ENCODE results near the gene LARGE2.

Gene LARGE2

DNA sequence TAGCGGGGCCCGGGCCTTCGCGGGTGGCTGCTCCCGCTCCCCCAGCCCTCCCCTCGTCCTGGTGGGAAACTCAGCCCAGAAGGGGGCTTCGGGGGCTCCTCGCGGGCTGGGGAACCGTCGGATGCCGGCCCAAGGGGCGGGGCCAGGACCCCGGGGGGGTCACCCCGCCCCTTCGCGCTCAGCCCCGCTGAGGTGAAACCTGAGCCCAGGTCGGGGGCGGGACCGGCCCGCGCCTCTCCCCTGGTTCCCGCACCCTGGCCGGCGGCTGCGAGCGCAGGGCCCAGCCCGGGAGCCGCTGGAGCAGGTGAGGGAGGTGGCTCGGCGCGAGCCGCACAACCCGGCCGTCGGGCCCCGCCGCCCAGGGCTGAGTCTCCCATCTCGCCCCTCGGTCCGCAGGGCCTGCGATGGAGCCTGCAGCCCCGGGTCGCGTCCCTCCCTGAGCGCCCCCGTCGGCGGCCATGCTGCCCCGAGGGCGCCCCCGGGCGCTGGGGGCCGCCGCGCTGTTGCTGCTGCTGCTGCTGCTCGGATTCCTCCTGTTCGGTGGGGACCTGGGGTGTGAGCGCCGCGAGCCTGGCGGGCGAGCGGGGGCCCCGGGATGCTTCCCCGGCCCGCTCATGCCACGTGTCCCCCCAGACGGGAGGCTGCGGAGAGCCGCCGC, at the start of gene LARGE2:
TSS of gene LARGE2 (plus strand) at position 232 of the 658 bp plus-strand sequence. CDS start at position 459, 227 bp downstream.
- no peak for DNase-seq (ENCODE audit: low read depth)

DNA sequence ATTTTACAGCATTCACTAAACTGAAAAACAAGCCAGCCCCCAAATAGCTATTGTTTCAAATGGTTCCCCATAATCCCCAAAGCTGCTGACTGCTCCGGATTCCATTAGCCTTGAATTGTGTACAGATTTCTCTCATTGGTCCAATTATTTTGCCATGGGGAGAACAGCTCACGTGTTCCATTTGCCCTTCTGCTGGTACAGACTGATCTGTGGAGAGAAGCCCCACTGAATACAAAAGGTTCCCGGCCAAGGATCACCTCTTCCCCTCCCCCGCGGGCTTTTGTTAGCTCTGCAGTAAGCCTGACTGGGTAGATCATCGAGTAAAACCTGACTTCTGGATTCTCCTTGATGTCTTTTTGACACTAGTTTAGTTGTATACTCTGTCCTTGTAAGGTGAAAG, 46.1 kb upstream of the LARGE2 start:
- DNase-seq (ENCODE audit: low read depth), result no peak

DNA sequence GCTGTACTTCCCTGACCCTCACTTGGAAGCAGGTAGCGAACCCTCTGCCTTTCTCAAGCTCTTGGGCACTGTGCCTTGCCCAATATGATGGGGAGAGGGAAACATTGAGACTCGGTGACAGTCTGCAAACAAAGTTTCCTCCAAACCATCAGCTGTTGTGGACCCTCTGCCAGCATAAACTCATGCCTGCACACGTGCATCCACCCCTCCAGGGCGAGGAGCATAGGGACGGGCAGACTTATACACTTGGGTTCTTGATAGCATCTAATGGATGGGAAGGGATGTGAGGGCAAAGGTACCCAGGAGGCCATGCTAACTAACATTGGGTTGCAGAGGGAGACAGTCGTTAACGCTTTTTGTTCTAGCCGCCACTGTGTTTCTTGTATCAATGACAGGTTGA, 45.2 kb upstream of the LARGE2 start:
- no peak for DNase-seq (ENCODE audit: low read depth)

DNA sequence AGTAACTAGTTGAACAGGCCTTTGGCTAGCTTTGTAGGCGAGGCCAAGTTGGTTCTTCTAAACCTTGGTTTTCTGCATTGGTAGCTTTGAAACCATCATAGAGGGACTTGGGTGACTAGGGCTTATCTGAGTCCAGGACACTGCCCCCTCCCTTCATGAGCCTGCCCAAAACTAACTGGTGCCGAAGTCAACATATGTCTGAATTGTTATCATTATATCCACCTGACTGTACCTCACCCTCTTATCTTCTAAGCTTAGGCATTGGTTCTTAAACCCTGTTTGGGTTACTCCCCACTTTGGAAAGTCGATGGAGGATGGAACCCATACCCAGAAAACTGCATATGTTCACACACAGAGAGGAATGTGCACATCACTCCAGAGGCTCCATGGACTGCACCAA, 44.6 kb upstream of the LARGE2 start:
- DNase-seq (ENCODE audit: low read depth), result no peak

DNA sequence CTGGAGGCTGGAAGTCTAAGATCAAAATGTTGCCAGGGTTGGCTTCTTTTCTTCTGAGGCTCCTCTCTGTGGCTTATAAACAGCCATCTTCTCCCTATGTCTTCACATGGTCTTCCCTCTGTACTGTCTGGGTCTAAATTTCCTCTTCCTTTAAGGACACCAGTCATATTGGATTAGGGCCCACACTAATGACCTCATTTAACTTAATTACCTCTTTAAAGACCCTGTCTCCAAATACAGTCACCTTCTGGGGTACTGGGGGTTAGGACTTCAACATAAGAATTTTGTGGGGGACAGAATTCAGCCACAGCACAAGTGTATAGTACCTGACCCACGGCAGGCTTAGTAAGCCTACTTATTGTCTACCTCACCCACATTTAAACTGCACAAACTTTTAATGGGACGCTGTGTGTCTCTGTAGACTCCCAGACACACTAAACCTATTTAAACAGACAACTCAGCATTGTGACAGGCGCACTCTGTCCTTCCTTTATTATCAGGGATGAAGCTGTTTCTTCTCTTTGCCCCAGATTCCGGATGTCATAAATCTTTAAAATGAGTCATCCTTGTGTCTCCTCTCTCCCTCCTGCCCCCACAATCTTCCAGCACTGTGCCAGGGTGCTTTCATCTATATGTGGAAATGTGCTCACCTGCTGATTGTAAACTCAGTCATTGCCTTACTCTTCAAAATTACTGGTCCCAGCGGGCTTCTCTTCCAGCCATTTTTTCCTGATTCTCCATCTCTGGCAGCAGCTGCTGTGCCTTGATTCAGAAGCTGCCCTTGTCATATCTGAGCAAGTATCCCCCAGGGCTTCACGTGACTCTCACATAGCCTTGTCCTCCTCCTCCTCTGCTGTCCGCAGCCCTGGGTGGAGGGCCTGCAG, 42.4 kb upstream of the LARGE2 start:
- no peak for DNase-seq (ENCODE audit: low read depth)

DNA sequence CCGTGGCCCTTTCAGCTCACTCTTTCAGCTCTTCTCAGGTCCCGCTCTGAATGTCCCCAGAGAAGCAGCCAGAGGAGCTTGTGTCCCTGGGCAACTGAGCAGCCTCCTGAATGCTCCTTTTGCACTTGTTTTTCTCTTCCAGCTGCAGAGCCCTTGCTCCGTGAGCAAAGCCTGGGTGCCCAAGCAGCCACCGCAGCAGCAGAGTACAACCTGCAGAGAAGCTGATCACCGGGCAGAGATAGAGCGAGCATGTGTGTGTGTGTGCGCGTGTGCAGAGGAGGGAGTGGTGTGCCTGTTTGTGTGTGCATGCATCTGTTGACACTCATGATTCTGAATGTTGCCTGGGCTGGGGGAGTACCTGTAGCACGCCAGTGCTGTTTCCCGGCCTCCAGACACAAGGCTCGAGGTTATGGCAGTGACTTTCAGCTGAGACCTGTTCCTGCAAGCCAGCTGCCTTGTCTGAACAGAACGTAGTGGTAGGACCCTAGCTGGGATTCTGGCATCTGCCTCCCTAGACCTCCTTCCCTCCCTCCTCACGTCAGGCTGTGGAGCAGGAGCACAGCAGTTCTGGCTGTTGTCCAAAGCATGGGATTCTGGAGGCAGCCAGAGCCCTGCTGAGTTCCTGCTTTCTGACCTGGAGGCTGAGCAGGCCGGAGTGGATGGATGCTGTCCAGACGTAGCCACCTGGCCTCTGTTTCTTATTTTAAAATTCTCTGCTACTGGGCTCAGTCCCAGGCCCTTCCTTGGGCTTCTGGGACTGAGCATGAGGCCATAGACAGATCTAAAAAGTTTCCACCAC, 41.5 kb upstream of the LARGE2 start:
- DNase-seq (ENCODE audit: low read depth), result no peak

DNA sequence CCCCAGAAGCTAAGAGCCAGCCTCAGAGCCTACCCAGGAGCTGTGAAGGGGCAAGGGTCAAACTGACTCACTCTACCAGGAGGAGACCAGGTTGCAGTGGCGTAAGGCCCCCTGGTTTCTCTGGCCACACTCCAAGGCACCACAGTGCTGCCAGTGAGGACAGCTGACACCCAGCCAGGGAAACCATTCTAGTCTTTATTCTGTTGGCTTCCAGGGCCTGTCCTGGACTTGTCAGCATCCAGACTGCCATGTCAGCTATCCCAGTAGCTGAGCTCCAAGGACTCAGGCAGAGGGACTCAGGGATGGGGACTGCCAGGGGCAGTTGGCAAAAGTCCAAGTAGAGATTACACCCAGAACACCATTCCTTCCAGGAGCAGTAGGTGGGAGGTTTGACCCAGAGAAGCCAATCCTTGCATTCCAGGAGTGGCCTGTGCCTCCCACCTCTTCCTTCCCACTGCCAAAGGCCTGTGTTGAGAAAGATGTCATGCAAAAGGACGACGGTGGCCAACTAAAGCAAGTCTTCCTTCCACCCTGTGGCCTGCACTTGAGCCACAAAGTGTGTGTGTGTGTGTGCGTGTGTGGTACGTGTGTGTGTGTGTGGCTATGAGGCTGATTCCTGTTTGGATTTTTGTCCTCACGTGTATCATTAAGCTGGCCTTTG, 40.6 kb upstream of the LARGE2 start:
- no peak for DNase-seq (ENCODE audit: low read depth)

DNA sequence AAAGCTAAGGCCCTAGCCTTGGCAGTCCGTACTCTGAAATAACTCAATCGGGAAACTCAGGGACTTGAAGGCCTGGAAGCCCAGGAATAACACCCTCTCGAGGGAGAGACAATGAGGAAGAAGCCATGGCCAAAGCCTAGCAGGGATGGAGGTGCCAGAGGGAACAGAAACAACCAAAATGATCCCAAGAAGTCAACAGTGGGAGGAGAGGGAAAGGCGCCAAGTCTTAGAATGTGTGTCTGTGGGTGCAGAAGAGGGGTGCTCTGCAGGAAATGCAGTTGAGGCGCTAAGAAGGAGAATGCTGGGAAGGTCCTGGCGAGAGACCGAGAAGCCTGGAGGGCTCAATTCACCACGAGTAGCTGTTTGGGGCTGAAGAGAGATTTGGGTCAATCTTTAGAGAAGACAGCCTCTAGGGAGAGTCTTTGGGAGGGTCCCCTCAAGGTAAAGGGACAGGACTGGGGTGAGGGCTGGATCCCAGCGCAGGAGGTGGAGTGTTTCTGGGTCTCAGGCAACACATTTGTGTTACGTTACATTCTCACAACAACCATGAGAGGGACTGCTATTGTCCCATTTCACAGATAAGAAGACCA, 37.8 kb upstream of the LARGE2 start:
- DNase-seq (ENCODE audit: low read depth), result no peak

DNA sequence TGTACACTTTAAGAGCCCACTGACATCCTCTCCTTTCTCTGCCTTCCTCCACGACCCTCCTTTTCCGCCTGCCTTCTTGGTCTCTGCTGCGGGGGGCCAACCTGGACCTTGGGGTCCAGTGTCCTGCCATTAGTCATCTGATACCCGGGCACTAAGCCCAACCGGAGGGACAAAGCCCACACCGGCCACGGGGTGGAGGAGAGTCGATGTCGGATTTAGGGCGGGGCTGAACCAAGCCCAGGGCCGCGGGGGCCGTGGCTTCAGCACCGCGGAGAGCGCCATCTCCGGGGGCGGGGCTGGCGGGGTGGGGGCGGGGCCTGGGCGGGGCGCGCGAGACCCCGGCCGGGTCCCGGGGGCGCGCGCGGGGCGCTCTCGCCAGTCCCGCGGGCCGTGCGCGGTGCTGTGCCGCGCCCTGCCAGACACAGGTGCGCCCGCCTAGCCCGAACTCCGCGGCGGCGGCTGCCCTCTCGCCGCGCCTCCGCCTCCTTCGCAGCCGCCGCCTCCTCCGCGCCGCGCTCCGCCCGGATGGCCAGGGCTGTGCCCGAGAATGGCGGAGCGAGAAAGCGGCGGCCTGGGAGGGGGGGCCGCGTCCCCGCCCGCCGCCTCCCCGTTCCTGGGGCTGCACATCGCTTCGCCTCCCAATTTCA, 37.1 kb upstream of the LARGE2 start, which contains the start of gene MAPK8IP1:
TSS of gene MAPK8IP1 (plus strand) at position 378 of the 647 bp plus-strand sequence. CDS start at position 548, 170 bp downstream.
- DNase-seq (ENCODE audit: low read depth), result no peak

DNA sequence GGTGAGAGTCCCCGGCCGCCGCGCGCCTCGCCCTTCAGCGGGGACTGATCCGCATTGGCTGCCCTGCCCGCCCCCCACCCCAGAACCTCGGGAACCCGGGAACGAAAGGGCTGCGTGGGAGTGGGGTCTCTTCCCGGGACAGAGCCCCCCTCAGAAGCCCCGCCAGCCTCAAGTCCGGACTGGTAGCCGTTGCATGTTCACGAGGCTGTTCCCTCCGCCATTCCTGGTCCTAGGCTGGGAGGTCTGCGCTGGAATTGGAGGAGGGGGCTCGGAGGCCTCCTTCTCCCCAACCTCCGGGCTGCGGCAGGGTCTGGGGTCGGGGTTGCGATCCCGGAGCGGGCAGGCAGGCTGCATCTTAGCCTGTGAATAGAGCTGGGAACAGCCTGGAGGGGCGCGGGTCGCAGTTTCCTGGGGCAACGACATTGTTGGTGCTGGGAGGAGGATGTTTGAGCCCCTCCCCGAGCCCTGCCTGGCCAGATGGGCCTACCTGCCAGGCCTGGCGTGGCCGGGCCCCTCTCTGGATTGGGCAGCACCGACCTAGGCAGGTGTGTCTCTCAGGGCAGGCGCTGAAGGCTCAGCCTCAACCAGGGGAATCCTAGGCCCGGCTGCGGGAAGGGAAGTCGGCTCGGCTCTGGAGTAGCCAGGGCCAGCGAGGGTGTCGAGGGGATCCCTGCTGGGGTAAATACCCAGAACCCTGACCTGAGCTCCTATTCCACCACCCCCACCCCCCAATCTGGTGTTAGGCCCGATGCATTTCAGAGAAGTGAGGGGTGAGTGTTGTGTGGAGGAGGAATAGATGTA, 36.3 kb upstream of the LARGE2 start:
- DNase-seq (ENCODE audit: low read depth), result no peak

DNA sequence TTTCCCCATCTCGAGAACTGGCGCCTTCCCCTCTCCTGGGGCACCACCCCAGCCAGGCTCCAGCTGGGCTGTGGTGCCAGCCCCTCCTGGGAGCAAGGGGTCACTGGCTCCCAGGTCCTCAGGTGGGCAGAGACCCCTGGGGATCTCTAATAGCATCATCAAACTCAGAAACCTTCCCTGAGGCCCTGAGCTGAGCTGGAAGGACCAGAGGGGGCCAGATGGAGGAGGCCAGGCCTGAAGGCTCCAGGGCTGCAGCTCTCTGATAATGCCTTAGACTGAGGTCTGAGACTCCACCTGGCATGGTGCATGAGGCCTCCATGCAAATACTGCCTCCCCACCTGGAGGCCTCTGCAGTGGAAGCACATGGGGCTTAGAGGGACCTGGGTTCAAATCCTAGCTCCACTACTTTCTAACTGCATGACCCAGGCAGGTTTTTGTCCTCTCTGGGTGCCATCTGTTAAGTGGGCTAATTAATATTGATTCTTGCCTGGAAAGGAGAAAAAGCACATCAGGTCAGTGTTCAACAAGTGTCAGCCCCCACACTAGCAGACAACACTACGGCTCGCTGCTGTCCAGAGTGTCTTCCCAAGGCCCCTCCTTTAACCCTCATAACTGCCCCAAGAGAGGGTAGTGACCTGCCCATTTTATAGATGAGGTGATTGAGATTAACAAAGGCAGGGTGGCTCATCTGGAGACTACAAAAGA, 35.5 kb upstream of the LARGE2 start:
- DNase-seq (ENCODE audit: low read depth), result no peak

DNA sequence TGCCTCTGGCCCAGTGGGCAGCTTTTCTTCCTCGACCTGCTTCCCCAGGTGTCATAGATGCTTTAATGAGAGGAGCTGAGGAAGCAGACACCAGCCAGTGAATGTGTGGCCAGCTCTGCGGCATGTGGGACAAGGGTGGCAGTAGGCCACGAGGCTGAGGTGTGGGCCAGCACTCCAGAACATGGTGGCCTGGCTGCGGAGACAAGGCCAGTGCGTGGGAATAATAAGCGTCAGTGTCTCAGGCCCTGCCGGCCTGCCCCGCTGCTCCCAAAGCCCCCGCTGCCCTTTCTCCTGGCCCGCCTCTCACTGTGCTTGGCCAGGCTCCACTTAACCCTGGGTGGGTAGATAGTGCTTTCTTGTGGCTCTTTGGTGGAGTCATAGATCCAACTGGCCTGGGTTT, 34.9 kb upstream of the LARGE2 start:
- no peak for DNase-seq (ENCODE audit: low read depth)

DNA sequence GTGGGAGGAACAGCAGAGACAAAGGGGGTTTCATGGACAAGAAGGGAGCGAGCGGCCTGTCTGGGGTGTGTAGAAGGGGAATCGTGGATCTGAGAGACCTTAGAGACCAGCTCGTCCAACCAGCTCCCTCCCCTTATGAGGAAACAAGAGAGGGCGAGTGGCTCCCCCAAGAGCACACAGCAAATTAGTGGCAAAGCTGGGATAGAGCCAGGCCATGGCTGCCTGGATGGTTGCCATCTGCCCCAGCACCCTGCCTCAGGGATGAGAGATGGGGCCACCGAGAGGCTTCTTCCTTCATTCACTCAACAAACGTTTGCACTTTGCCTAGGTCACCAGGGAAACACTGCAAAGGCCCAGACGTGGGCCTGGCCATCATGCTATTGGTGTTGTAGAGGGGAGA, 32.9 kb upstream of the LARGE2 start:
- no peak for DNase-seq (ENCODE audit: low read depth)

DNA sequence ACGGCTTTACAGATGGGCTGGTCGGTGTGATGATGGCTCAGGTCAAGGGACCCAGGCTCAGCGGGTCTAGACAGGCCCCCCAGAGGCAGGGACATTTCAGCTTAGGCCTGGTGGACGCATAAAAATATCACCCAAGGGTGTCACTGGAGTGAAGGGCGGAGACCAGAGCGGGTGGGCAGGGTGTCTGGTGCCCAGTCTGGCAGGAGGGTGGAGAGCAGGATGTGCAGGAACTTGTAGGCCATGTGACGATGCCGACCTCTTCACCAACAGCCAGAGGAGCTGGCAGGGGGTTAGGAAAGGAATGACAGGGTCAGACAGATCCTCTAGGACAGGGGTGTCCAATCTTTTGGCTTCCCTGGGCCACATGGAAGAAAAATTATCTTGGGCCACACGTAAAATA, 32.5 kb upstream of the LARGE2 start:
- no peak for DNase-seq (ENCODE audit: low read depth)

DNA sequence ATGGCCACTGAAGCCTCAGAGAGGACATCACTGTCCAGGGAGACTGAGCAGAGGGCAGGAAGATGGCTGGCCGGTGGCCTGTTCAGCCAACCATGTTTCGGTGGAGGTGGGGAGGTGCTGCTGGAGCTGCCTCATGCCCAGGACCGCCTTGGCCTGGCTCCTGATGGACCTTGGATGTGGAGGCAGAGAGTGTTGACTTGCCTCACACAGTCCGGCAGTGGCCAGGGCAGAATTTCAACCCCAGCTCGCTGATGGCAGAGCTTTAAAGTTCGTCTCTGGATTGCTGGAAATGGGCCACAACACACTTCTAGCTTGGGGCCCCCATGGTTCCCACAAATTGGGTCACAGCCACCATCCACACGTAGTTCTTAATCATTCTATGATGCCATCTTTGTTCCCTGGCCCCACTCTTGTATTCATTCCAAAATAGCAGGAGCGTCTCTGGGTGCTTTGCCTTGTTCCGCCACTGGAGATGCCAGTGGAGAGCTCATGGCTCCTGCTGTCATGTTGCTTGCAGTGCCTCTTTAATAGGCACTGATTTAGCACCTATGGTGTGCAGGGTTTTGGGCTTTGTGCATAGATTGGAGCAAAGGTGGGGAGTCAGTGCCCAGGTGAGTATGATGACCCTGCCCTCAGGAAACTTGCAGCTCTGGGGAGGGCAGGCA, 31.4 kb upstream of the LARGE2 start:
- DNase-seq (ENCODE audit: low read depth), result no peak

DNA sequence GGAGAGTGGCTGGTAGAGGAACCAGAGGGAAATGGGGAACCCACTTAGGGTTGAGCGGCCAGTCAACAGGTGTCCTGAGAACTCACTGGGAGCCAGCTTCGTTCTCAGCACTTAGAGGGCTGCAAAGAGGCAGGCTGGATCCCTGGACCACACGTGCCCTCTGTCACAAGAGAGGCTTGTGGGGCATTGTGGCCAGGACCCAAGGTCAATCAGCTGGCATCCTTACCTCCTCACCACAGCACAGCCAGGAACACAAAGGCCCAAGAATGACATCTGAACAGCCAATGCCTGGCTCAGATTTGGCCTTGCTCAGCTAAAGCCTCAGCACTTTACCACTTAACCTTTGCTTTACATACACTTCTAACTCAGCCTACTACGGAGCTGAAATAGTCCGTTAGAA, 29.6 kb upstream of the LARGE2 start:
- DNase-seq (ENCODE audit: low read depth), result no peak

DNA sequence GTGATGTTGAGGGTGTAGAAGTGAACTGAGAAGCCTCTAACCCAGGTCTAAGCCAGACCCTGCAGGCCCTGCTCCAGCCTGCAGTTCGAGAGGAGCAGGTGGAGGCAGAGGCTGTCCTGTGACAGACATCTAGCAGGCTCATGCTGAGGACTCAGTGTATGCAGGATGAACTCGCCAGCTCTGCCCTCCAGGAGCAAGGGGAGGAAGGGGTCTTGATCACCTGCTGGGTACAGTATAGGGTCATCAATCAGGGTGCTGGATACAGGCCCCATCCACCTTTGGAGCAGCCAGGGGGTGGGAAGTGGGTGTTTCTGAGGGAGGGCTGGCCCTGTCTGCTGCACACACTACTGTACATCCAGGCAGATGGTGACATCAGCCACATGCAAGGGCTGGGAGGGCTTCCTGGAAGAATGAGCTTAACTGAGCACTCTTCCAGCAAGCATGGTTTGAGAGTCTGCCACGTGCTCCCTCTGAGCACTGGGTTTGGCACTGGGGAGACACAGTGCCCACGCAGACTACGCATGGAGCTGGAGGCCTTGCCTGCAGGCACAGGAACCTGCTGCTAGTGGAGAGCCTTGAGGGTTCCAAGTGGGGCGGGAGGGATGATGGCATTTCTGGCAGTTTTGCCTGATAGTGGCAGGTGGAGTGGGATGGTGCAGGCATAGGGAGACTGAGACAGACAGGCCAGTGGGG, 27.8 kb upstream of the LARGE2 start:
- DNase-seq (ENCODE audit: low read depth), result no peak

DNA sequence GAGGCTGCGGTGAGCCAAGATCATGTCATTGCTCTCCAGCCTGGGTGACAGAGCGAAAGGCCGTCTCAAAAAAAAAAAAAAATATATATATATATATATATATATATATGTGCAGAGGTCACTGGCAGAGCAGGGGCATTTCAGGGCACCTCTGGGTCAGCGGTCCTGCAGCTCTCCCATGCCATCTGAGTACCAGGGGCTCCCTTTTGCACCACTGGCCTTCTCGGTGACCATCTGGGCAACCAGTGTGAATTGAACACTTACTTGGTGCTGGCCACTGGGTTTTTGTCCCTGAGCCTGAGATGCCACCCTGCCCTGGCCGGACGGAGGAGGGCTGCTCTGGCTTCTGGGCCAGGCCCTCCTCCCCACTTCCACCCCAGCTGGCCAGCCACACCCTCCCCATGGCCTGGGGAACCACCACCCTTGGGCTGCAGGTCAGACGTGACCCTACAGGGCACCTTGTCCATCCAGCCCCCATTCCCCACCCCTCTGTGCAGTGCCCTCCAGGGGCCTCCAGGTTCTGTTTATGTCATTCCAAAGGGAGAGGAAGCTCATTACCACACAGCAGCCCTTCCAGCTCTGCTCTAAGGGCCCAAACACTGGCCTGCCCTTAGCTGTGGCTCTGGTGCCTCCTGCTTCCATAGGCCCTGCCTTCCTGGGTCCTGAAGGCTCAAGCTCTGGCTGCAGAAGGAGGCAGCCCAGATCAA, 26.8 kb upstream of the LARGE2 start:
- no peak for DNase-seq (ENCODE audit: low read depth)

All from fibroblast of gingiva (primary cell).